ENCODE data around the gene MYO7B. TPM values are rescaled to one million over a fixed set of nuclear protein-coding genes. Genes with fewer than 3 reads are reported as not detected.

Gene MYO7B
- total RNA-seq, 4 donors from 2014 or later, result 0.56 TPM; not detected in 3

DNA sequence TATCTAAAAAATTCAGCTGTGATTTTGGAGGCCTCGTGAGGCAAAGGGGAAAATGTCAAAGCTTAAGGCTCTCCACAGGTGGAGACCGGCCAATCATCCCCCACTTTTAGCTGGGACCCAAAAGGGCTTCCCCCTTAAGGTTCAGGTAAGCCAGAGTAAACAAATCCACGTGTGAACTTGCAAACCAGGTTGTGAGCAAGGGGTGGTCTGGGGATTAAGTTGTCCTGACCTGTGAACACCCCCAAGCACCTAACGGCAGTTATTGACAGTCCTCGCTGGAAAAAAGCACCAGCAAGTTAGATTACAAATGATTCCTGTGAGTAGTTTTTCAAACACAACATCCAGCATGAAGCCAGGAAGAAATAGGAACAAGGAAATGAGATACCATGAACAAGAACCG is 42.9 kb downstream of the MYO7B start:
- intact Hi-C loops (cut with DNase I), result no loop called here
- no peaks in the 10 kb centered on the region for H3K9me3 ChIP-seq
- no peaks in the 10 kb centered on the region for H3K27me3 ChIP-seq
- no peak overlapping the region for H3K4me3 ChIP-seq (replicated peaks in 1 of 3)
- TF ChIP-seq POLR2A (IDR thresholded peaks at IDR 0.05), result no peak
- TF ChIP-seq, protein P1, sequence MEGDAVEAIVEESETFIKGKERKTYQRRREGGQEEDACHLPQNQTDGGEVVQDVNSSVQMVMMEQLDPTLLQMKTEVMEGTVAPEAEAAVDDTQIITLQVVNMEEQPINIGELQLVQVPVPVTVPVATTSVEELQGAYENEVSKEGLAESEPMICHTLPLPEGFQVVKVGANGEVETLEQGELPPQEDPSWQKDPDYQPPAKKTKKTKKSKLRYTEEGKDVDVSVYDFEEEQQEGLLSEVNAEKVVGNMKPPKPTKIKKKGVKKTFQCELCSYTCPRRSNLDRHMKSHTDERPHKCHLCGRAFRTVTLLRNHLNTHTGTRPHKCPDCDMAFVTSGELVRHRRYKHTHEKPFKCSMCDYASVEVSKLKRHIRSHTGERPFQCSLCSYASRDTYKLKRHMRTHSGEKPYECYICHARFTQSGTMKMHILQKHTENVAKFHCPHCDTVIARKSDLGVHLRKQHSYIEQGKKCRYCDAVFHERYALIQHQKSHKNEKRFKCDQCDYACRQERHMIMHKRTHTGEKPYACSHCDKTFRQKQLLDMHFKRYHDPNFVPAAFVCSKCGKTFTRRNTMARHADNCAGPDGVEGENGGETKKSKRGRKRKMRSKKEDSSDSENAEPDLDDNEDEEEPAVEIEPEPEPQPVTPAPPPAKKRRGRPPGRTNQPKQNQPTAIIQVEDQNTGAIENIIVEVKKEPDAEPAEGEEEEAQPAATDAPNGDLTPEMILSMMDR (IDR thresholded peaks at IDR 0.05), result no peak
- no peaks in the 10 kb centered on the region for H3K36me3 ChIP-seq
- no peak overlapping the region for H3K27ac ChIP-seq
- DNase-seq, result no peak
- WGBS, 2 donors, result 62 to 66% methylated on average over 6 of the region's 6 CpGs
- no peaks in the 10 kb centered on the region for H3K4me1 ChIP-seq

DNA sequence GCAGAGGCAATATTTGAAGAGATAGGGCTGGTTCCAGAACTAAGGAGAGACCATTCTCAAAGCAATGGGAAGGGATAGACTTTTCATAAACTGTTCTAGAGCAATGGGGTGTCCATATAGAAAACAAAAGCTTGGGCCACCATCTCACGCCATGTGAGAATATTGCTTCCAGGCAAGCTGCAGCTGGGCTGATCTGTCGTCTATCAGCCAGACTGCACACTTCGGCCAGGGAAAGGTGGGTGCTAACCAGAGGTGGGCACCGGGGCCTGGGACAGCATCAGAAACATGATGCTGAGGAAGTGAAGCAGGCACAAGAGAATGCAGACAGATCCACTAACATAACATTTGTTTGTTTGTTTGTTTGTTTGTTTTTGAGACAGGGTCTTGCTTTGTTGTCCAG is 43.7 kb downstream of the MYO7B start:
- intact Hi-C loops (cut with DNase I), result no loop called here
- WGBS, 2 donors, result 93 to 96% methylated on average over 4 of the region's 4 CpGs

DNA sequence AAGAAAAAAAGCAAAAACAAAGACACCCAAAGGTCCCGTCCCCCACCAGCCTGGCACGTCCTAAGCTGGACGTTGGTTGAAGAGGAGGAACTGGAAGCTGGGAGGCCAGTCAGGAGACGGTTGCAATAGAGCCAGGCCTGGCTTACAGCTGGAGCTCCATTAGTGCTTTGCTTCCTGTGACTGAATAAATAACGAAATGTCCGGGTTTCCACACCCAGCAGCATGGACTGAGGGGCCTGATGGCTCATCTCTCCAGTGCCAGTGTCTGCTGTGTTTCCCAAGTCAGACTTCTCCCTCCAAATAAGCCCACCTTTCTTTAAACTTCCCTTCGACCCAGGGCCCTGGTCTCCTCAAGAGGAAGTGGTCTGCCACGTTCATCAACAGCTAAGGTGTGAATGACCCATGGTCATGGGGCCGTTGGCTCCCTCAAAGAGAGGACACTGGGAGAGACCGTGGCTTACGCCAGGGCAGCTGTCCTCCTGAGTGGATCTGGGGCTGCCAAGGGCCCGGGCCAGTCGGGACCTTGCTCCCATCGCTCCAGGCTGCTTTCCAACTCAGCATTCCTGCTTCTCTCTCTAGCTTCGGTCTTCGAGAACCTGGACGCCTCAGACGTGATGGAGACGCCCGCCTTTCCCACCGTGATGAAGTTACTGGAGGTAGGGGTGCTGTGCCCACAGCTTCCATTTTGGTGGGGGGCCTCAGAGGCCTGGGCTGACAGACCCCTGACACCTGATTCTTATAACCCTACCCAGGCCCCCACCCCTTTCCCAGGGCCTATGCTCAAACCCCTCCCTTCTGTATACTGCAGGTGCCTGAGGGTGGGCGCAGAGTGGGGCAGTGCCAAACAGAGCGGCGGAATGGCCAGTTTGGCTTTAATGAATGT is 44.9 kb downstream of the MYO7B start:
- H3K4me3 ChIP-seq (replicated peaks in 1 of 3), result no peak overlapping the region
- H3K27ac ChIP-seq, result no peak overlapping the region
- no peaks in the 10 kb centered on the region for H3K36me3 ChIP-seq
- H3K9me3 ChIP-seq, result no peaks in the 10 kb centered on the region
- no peaks in the 10 kb centered on the region for H3K4me1 ChIP-seq
- intact Hi-C loops (cut with DNase I), result no loop called here
- no peak for DNase-seq
- no peak for TF ChIP-seq POLR2A (IDR thresholded peaks at IDR 0.05)
- TF ChIP-seq, protein P1 (IDR thresholded peaks at IDR 0.05), result no peak
- H3K27me3 ChIP-seq, result no peaks in the 10 kb centered on the region
- 87 to 90% methylated on average over 19 to 24 of the region's 24 CpGs for WGBS, 2 donors

More for the DNA sequence above, 43.7 kb downstream of the MYO7B start:
- H3K36me3 ChIP-seq, result no peaks in the 10 kb centered on the region
- TF ChIP-seq, protein P1 (IDR thresholded peaks at IDR 0.05), result no peak
- no peak for TF ChIP-seq POLR2A (IDR thresholded peaks at IDR 0.05)
- no peaks in the 10 kb centered on the region for H3K27me3 ChIP-seq
- DNase-seq, result no peak
- H3K4me1 ChIP-seq, result no peaks in the 10 kb centered on the region
- no peak overlapping the region for H3K4me3 ChIP-seq (replicated peaks in 1 of 3)
- H3K9me3 ChIP-seq, result no peaks in the 10 kb centered on the region
- H3K27ac ChIP-seq, result no peak overlapping the region

DNA sequence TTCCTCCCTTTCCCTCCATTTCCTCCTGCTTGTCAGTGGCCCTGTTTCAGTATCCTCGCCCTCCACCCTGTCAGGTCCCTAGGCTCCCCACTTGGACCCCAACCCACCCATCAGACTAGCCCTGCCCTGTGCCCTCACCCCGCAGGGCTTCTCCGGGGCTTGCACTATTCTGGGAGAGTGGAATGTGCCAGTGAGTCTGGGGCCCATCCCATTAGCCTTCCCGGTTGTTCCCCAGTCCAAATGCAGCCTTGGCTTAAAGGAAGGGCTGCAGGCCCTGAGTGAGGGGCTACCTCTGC is 45.5 kb downstream of the MYO7B start:
- Histone ChIP-seq H3K4me1 (no peaks in the 10 kb centered on the region), H3K36me3 (no peaks in the 10 kb centered on the region), H3K27ac (no peak overlapping the region), H3K27me3 (no peaks in the 10 kb centered on the region), H3K9me3 (no peaks in the 10 kb centered on the region), H3K4me3 (replicated peaks in 1 of 3) (no peak overlapping the region)
- no peak for TF ChIP-seq POLR2A (IDR thresholded peaks at IDR 0.05)
- TF ChIP-seq, protein P1 (IDR thresholded peaks at IDR 0.05), result no peak
- DNase-seq, result no peak
- 82% methylated on average over 4 of the region's 4 CpGs for WGBS, 2 donors
- intact Hi-C loops (cut with DNase I), result no loop called here

All from thyroid gland (tissue), 4 donors.